ENCODE data around the gene PLA2G4F.
"Not testable (repeated sequence)": the region's sequence is repeated elsewhere in the genome, so short reads cannot be mapped to it uniquely, and the experiment has no call there.

The PLA2G4F gene

DNA sequence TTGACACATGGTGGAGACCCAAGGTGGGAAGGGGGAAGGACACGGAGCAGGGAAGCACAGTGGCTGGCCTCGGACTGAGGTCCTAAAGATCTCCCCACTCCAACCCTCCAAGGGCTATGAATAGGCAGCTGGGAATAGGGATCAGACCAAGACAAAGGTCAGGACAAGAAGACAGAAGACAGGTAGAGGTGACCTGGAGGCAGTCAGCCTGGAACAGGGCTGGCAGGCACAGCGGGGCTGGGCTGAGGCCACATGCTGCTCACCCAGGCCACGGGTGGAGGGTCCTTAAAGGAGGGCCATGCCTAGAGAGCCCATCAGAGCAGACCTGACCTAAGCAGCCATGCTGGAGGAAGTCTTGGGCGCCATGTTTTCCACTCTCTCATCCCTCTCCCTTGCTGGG, 59.4 kb downstream of the PLA2G4F start:
- TF ChIP-seq, protein P1, sequence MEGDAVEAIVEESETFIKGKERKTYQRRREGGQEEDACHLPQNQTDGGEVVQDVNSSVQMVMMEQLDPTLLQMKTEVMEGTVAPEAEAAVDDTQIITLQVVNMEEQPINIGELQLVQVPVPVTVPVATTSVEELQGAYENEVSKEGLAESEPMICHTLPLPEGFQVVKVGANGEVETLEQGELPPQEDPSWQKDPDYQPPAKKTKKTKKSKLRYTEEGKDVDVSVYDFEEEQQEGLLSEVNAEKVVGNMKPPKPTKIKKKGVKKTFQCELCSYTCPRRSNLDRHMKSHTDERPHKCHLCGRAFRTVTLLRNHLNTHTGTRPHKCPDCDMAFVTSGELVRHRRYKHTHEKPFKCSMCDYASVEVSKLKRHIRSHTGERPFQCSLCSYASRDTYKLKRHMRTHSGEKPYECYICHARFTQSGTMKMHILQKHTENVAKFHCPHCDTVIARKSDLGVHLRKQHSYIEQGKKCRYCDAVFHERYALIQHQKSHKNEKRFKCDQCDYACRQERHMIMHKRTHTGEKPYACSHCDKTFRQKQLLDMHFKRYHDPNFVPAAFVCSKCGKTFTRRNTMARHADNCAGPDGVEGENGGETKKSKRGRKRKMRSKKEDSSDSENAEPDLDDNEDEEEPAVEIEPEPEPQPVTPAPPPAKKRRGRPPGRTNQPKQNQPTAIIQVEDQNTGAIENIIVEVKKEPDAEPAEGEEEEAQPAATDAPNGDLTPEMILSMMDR (IDR thresholded peaks at IDR 0.05) = no peak

GRCh38 chr15:42094512-42094963, 61.9 kb downstream of the PLA2G4F start, which contains the start of gene PLA2G4D:
Gene PLA2G4D (minus strand): TSS chr15:42094562. CDS start chr15:42094459, 103 bp downstream.
- Histone ChIP-seq H3K4me3 (ENCODE audit: low read depth, low read length) (no peak within 1 kb of the TSS), H3K9me3 (ENCODE audit: control insufficient read depth, low read length) (no peaks in the 10 kb centered on the region), H2AFZ (no peak within 1 kb of the TSS), H3K4me1 (no peaks in the 10 kb centered on the region), H3K79me2 (no peaks in the 10 kb centered on the region), H3K27me3 (ENCODE audit: control insufficient read depth, insufficient read depth, low read length) (no peaks in the 10 kb centered on the region), H3K36me3 (ENCODE audit: control insufficient read depth, insufficient read depth, low read length) (no peaks in the 10 kb centered on the region), H3K27ac (no peak within 1 kb of the TSS), H3K4me2 (ENCODE audit: low read length) (no peak within 1 kb of the TSS), H3K9ac (no peak within 1 kb of the TSS)
- TF ChIP-seq, protein P1 (IDR thresholded peaks at IDR 0.05) = peak; percentile 5

More for the DNA sequence above, 59.4 kb downstream of the PLA2G4F start:
- Histone ChIP-seq H3K27me3 (ENCODE audit: control insufficient read depth, insufficient read depth, low read length) (no peaks in the 10 kb centered on the region), H2AFZ (no peak overlapping the region), H3K9me3 (ENCODE audit: control insufficient read depth, low read length) (no peaks in the 10 kb centered on the region), H3K36me3 (ENCODE audit: control insufficient read depth, insufficient read depth, low read length) (no peaks in the 10 kb centered on the region), H3K27ac (no peak overlapping the region), H3K4me1 (no peaks in the 10 kb centered on the region), H3K4me2 (ENCODE audit: low read length) (no peak overlapping the region), H3K79me2 (no peaks in the 10 kb centered on the region), H3K4me3 (ENCODE audit: low read depth, low read length) (no peak overlapping the region), H3K9ac (no peak overlapping the region)

DNA sequence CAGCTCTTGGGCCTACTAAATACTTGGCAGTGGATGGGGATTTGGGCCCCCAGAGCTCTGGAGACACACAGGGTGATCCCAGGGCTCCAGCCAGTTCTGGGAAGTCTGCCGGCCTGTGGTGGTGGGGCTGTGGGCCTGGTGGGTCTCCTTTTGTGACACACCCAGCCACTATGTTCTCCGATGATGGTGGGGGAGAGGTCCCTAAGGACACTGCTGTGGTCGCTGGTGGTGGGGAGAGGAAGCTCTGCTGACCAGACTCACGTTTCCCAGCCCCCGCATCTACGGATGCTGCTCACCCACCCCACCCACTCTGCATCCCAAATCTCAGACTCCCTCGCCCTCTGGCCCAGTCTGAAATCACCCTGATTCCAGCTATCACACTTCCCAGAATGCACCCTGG, 62.5 kb downstream of the PLA2G4F start:
- H3K9me3 ChIP-seq (ENCODE audit: control insufficient read depth, low read length) = no peaks in the 10 kb centered on the region
- no peaks in the 10 kb centered on the region for H3K79me2 ChIP-seq
- H3K4me2 ChIP-seq (ENCODE audit: low read length) = no peak overlapping the region
- H3K27ac ChIP-seq = no peak overlapping the region
- H2AFZ ChIP-seq = no peak overlapping the region
- no peaks in the 10 kb centered on the region for H3K4me1 ChIP-seq
- H3K36me3 ChIP-seq (ENCODE audit: control insufficient read depth, insufficient read depth, low read length) = no peaks in the 10 kb centered on the region
- H3K4me3 ChIP-seq (ENCODE audit: low read depth, low read length) = no peak overlapping the region
- H3K9ac ChIP-seq = no peak overlapping the region
- no peaks in the 10 kb centered on the region for H3K27me3 ChIP-seq (ENCODE audit: control insufficient read depth, insufficient read depth, low read length)
- TF ChIP-seq, protein P1 (IDR thresholded peaks at IDR 0.05) = no peak

- no peak overlapping the region for H3K9ac ChIP-seq
- TF ChIP-seq, protein P1 (IDR thresholded peaks at IDR 0.05) = no peak
- H3K9me3 ChIP-seq (ENCODE audit: control insufficient read depth, low read length) = no peaks in the 10 kb centered on the region
- H3K79me2 ChIP-seq = no peaks in the 10 kb centered on the region
- H3K4me1 ChIP-seq = no peaks in the 10 kb centered on the region
- no peak overlapping the region for H3K4me3 ChIP-seq (ENCODE audit: low read depth, low read length)
- no peaks in the 10 kb centered on the region for H3K36me3 ChIP-seq (ENCODE audit: control insufficient read depth, insufficient read depth, low read length)
- no peak overlapping the region for H2AFZ ChIP-seq
- no peaks in the 10 kb centered on the region for H3K27me3 ChIP-seq (ENCODE audit: control insufficient read depth, insufficient read depth, low read length)
- H3K27ac ChIP-seq = no peak overlapping the region
- no peak overlapping the region for H3K4me2 ChIP-seq (ENCODE audit: low read length)
These were observed 63.8 kb downstream of the PLA2G4F start for GRCh38 chr15:42092398-42093318.

DNA sequence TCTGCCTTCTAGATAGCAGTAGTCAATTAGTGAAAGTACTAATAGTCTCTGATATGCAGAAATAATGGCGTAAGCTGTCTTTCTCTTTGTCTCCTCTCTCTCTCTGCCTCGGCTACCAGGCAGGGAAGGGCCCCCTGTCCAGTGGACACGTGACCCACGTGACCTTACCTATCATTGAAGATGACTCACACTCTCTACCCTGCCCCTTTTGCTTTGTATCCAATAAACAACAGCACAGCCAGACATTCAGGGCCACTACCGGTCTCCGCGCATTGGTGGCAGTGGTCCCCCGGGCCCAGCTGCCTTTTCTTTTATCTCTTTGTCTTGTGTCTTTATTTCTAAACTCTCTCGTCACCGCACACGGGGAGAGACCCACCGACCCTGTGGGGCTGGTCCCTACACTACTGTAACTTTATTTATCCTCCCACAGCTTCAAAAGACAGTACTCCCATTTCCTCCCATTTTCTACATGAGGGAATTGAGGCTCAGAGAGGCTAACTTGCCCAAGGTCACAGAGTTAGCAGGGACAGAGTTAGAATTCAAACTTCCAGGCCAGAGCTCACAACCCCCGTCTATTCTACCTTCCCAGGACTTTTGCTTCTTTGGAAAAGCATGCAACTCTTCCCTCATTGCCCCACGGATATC, 64.6 kb downstream of the PLA2G4F start:
- not testable (repeated sequence) for H3K27me3 ChIP-seq (ENCODE audit: control insufficient read depth, insufficient read depth, low read length); H3K27ac ChIP-seq; H3K36me3 ChIP-seq (ENCODE audit: control insufficient read depth, insufficient read depth, low read length); H2AFZ ChIP-seq; H3K4me3 ChIP-seq (ENCODE audit: low read depth, low read length); H3K9me3 ChIP-seq (ENCODE audit: control insufficient read depth, low read length); H3K9ac ChIP-seq; H3K79me2 ChIP-seq; H3K4me1 ChIP-seq; H3K4me2 ChIP-seq (ENCODE audit: low read length)
